SK-N-SH treated with all-trans-retinoic acid at 6 μM for 48 hours (cell line): Measurements from ENCODE around the gene FAM89A.

Experiments used
- ARNTL ChIP-seq: fragments of 450-650 bp; formaldehyde crosslinking; IDR thresholded peaks from 2 replicates; pipeline ENCODE4 v1.5.0; 2020; ENCODE audit warnings: low read depth, mild to moderate bottlenecking, moderate library complexity, borderline replicate concordance
- BACH2 ChIP-seq: fragments of 250-450 bp; sonication (Bioruptor Pico); IDR thresholded peaks from 2 replicates; pipeline ENCODE4 v1.9.0; 2021; ENCODE audit warnings: mild to moderate bottlenecking, borderline replicate concordance
- GLIS3 ChIP-seq: fragments of 250-450 bp; sonication (Bioruptor Pico); IDR thresholded peaks from 2 replicates; pipeline ENCODE4 v1.5.0; 2020; ENCODE audit warnings: mild to moderate bottlenecking, moderate library complexity
- RARB ChIP-seq: fragments of 250-450 bp; sonication (Bioruptor Pico); IDR thresholded peaks from 2 replicates; pipeline ENCODE4 v1.8.0; 2021; ENCODE audit warnings: mild to moderate bottlenecking, moderate library complexity
- ZFP3 ChIP-seq: fragments of 250-450 bp; sonication (Bioruptor Pico); IDR thresholded peaks from 2 replicates; pipeline ENCODE4 v1.5.0; 2020; ENCODE audit warnings: mild to moderate bottlenecking, moderate library complexity

GRCh38 chr1:231037585-231038517 lies 2.2 kb downstream of the FAM89A start:
- TF ChIP-seq RARB (CRISPR knock-in tag) (no peak), ZFP3 (CRISPR knock-in tag) (no peak), BACH2 (CRISPR knock-in tag) (no peak), ARNTL (CRISPR knock-in tag) (no peak), GLIS3 (CRISPR knock-in tag) (no peak)
